Breast epithelium (tissue), 3 donors: ENCODE measurements around the gene MAP1LC3B.

Experiments
- POLR2A ChIP-seq: fragments of 450-650 bp; IDR thresholded peaks from one replicate; pipeline ENCODE4 v1.6.1; 2016; ENCODE audit warnings: antibody characterized with exemption, mild to moderate bottlenecking, moderate library complexity
- POLR2AphosphoS5 ChIP-seq, 3 donors: sonication (generic); formaldehyde crosslinking; IDR thresholded peaks; one replicate each; pipeline ENCODE4 v1.6.1; 2017; ENCODE audit warnings: antibody characterized with exemption in 3 of 3

GRCh38 chr16:87415441-87415840 lies 23.3 kb downstream of the MAP1LC3B start:
- TF ChIP-seq POLR2A (no peak), POLR2AphosphoS5 (IDR thresholded peaks at IDR 0.05) (no peak)
